AG09319 (cell line): ENCODE data around the gene ADRB2.

ENCODE experiments used
- DNase-seq: peaks from one replicate; pipeline ENCODE4 v3.0.0-alpha.2; 2010; ENCODE audit warnings: low read depth; ENCODE audit errors: extremely low read depth
- TF ChIP-seq, protein P1 (sequence below): IDR thresholded peaks from 2 replicates; pipeline ENCODE4 v1.5.1; 2011; ENCODE audit warnings: low read depth, mild to moderate bottlenecking, inconsistent platforms, low read length, moderate library complexity

ADRB2 gene

GRCh38 chr5:148826053-148826738 is at the start of gene ADRB2:
Gene ADRB2 (plus strand): TSS chr5:148826611. CDS start chr5:148826832, 221 bp downstream.
- TF ChIP-seq, protein P1, sequence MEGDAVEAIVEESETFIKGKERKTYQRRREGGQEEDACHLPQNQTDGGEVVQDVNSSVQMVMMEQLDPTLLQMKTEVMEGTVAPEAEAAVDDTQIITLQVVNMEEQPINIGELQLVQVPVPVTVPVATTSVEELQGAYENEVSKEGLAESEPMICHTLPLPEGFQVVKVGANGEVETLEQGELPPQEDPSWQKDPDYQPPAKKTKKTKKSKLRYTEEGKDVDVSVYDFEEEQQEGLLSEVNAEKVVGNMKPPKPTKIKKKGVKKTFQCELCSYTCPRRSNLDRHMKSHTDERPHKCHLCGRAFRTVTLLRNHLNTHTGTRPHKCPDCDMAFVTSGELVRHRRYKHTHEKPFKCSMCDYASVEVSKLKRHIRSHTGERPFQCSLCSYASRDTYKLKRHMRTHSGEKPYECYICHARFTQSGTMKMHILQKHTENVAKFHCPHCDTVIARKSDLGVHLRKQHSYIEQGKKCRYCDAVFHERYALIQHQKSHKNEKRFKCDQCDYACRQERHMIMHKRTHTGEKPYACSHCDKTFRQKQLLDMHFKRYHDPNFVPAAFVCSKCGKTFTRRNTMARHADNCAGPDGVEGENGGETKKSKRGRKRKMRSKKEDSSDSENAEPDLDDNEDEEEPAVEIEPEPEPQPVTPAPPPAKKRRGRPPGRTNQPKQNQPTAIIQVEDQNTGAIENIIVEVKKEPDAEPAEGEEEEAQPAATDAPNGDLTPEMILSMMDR = no peak

DNA sequence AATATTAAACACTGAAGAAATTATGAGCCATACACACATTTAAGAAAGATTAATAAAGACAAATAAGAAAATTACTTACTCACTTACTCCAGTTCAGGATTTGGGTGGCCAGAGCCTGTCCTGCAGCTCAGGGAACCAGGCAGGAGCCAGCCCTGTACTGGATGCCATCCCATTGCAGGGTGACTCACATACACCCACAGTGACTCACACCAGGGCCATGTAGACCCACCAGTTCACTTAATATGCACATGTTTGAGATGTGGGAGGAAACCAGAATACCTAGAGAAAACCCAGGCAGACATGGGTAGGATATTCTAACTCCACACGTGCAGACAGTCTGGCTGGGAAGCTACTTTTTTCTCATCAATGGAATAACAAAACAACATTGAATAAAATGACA is 49.6 kb upstream of the ADRB2 start:
- peak; percentile 23 for DNase-seq

More at GRCh38 chr5:148826053-148826738, at the start of gene ADRB2:
- DNase-seq = peak; percentile 72

DNA sequence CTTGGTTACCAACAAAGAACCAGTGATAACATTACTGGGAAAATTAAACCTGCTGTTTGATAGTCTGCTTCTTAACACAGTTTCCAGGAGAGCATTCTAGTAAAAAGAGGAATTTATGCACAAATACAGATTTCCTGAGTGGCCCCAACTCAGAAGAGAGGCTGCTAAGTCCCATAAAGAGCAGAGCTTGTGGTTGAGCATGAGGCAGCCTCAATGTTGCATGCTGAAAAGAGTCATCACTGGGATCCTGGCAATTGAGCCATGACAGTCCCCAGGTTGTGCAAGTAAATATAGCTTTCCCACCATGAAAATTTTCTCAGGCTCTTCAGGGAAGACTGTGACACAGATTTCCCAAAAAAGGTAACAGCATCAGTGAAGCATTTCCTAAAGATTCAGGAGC is 47.5 kb upstream of the ADRB2 start:
- TF ChIP-seq, protein P1 = no peak
- no peak for DNase-seq

More for the DNA sequence above, 49.6 kb upstream of the ADRB2 start:
- TF ChIP-seq, protein P1 = no peak

DNA sequence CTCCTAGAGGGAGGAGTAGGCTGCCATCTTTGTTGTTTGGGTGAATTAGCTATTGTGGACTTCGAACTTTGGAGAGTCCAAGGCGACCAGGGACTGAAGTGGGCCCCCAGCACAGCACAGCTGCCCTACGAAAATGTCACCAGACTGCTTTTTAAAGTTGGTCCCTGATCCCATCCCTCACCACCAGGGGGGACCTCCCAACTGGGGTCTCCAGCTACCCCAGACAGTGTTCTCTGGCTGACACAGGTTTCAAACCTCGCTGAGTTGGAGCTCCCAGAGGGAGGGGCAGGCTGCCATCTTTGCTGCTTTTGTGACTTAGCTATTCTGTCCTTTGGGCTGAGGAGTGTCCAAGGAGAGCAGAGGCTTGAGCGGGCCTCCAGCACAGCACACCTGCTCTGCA is 45.7 kb upstream of the ADRB2 start:
- no peak for DNase-seq
- TF ChIP-seq, protein P1 = no peak

DNA sequence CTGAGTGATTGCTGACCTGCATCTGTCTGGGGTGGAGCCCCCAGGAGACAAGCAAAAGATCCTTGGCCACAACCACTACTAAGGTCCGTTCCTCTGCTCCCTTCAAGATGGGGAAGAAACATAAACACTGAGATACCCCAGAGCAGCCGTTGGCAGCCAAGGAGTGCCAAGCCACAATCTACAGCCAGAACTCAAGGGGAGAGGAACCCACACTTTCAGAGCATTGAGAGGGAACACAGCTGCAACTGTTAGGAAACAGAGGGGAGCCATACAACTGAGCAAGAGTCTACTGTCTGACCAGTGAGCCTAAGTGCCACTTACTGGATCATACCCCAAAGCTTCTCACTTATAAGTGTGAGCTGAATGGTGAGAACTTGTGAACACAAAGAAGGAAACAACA is 44.6 kb upstream of the ADRB2 start:
- DNase-seq = no peak
- TF ChIP-seq, protein P1 = no peak

GRCh38 chr5:148785223-148785622 is 41.2 kb upstream of the ADRB2 start:
- TF ChIP-seq, protein P1 = no peak
- no peak for DNase-seq

- no peak for DNase-seq
- TF ChIP-seq, protein P1 = no peak
Observed at GRCh38 chr5:148786456-148786855, 40.0 kb upstream of the ADRB2 start.
